Kidney epithelial cell (primary cell): ENCODE data around the gene NFE2L2. TPM values are rescaled to one million over a fixed set of nuclear protein-coding genes. Genes with fewer than 3 reads are reported as not detected.

ENCODE experiments used
- DNase-seq: peaks from one replicate; pipeline ENCODE4 v3.0.0-alpha.2; 2010; ENCODE audit warnings: low read depth
- H3K27me3 ChIP-seq: 2 replicates; pipeline ENCODE4 v1.6.0; 2011; ENCODE audit warnings: low read length; ENCODE audit not compliant: control insufficient read depth, insufficient read depth
- H3K36me3 ChIP-seq: 2 replicates; pipeline ENCODE4 v1.5.1; 2011; ENCODE audit warnings: low read length; ENCODE audit not compliant: control insufficient read depth, insufficient read depth
- H3K4me3 ChIP-seq: 2 replicates; pipeline ENCODE4 v1.5.1; 2011; ENCODE audit warnings: low read depth, mild to moderate bottlenecking, control low read depth, low read length
- total RNA-seq: library from RNA; depleted of rRNA; stranded (reverse); fragments of >200 nt; gene quantifications from 2 replicates; pipeline ENCODE4 v1.2.3, GENCODE V29; 2015
- TF ChIP-seq, protein P1 (sequence below): IDR thresholded peaks from 2 replicates; pipeline ENCODE4 v1.5.1; 2011; ENCODE audit warnings: mild to moderate bottlenecking, moderate library complexity, low read length, control low read depth, inconsistent platforms; ENCODE audit not compliant: insufficient read depth, poor library complexity, severe bottlenecking

Gene NFE2L2
- total RNA-seq, 1 donor from 2014 or later = 77.9 TPM

GRCh38 chr2:177289824-177290628 lies 25.5 kb upstream of the NFE2L2 start:
- TF ChIP-seq, protein P1, sequence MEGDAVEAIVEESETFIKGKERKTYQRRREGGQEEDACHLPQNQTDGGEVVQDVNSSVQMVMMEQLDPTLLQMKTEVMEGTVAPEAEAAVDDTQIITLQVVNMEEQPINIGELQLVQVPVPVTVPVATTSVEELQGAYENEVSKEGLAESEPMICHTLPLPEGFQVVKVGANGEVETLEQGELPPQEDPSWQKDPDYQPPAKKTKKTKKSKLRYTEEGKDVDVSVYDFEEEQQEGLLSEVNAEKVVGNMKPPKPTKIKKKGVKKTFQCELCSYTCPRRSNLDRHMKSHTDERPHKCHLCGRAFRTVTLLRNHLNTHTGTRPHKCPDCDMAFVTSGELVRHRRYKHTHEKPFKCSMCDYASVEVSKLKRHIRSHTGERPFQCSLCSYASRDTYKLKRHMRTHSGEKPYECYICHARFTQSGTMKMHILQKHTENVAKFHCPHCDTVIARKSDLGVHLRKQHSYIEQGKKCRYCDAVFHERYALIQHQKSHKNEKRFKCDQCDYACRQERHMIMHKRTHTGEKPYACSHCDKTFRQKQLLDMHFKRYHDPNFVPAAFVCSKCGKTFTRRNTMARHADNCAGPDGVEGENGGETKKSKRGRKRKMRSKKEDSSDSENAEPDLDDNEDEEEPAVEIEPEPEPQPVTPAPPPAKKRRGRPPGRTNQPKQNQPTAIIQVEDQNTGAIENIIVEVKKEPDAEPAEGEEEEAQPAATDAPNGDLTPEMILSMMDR = no peak
- no peak overlapping the region for H3K4me3 ChIP-seq
- no peak for DNase-seq
- H3K27me3 ChIP-seq = no peaks in the 10 kb centered on the region
- H3K36me3 ChIP-seq = no peaks in the 10 kb centered on the region

DNA sequence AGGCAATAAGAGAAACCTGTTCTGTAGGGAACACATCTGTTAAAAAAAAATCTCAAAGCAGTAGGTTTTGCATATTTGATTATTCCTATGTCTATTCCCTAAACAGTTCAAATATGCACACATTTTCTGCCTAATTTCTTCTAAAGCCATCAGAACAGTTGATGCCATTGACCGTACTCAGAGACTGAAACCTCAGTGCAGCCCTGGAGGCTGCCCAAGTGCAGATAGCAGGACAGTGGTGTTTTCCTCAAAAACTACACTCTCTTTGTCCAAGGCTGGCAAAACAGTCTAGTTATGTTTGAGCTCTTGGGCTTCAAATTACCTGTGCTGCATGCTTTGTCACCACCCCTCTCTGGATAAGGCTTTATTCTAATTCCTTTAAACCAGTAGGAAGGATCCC lies 23.3 kb upstream of the NFE2L2 start:
- no peak for DNase-seq

GRCh38 chr2:177285892-177286715 lies 21.6 kb upstream of the NFE2L2 start:
- Histone ChIP-seq H3K4me3 (no peak overlapping the region), H3K27me3 (no peaks in the 10 kb centered on the region), H3K36me3 (no peaks in the 10 kb centered on the region)
- TF ChIP-seq, protein P1 = no peak
- no peak for DNase-seq

More for the DNA sequence above, 23.3 kb upstream of the NFE2L2 start:
- Histone ChIP-seq H3K27me3 (no peaks in the 10 kb centered on the region), H3K36me3 (no peaks in the 10 kb centered on the region), H3K4me3 (no peak overlapping the region)
- TF ChIP-seq, protein P1 = no peak

- Histone ChIP-seq H3K27me3 (no peaks in the 10 kb centered on the region), H3K36me3 (no peaks in the 10 kb centered on the region), H3K4me3 (no peak overlapping the region)
- TF ChIP-seq, protein P1 = no peak
- DNase-seq = no peak
These were observed 20.0 kb upstream of the NFE2L2 start for GRCh38 chr2:177284531-177284930.

DNA sequence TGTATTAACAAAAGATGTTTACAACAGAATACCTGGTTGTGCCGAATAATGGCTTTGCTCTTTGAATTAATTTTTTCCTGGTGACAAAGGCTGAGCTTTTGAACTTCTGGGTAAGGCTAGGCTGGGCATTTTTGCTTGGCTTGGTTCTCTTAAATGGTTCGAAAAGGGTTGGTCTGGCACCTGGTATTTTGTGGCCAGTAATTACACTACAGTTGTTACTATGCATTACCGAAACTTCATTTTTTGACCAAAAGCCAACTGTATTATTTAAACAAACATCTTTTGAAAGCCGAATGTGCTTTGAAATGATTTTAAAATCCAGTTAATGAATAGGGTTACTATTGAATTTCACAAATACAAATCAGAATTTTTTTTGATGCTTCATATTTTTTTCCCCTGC lies 19.4 kb upstream of the NFE2L2 start:
- TF ChIP-seq, protein P1 = no peak
- Histone ChIP-seq H3K4me3 (no peak overlapping the region), H3K36me3 (no peaks in the 10 kb centered on the region), H3K27me3 (no peaks in the 10 kb centered on the region)
- DNase-seq = no peak
